ENCODE measurements around the gene FERMT2.
"Not testable (repeated sequence)": the region's sequence is repeated elsewhere in the genome, so short reads cannot be mapped to it uniquely, and the experiment has no call there.

FERMT2 gene

DNA sequence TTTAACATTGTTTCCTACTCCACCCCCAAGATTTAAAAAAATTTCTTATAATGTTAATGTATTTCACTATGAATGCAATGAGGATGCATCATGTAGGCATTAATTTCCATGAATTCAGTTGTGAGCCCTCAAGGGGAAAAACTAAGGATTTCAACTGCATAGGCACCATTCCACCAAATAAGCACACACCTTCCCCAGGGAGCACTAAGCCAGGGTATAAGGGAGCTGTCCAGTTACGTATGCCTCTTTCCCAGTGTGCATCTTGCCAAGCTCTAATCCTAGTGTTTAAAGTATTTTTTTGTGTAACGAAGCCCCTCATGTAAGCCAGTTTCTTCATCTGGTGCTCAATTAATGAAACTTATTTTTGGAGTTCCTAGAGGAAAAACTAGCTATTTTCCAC lies 6.6 kb downstream of the FERMT2 start:
- DNase-seq (ENCODE audit: low read depth), result no peak

DNA sequence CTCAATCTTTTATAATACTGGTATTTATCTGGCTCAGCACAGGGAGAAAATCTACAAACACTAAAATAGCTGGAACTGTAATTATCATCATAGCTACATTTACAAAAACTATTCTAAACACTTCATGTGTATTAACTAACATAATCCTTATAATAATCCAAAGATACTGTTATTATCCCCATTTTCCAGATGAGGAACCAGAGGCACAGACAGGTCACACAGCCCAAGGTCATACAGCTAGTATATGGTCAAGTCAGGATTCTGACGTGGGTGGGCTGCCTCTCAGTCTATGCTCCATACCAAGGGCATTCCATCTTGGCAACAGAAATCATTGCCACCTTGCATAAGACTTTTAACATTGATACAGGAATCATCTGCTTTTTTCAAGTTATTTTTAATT lies 11.4 kb downstream of the FERMT2 start:
- DNase-seq (ENCODE audit: low read depth), result no peak

DNA sequence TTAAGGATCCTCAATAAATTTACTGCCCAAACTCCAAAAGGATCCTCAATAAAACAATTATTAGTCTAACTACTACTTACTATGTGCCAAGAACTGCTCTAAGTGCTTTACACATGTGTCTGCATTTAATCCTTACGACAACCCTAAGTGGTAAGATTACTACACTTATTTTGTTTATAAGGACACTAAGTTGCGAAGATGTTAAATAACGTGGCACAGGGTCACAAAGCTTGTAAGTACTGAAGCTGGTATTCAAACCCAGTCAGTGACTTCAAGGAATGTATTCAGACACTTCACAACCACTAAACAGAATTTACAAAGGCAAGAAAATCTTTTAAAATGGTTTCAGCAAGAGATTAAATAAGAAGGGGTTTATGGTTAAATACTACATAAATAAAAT lies 13.0 kb downstream of the FERMT2 start:
- DNase-seq (ENCODE audit: low read depth), result no peak

DNA sequence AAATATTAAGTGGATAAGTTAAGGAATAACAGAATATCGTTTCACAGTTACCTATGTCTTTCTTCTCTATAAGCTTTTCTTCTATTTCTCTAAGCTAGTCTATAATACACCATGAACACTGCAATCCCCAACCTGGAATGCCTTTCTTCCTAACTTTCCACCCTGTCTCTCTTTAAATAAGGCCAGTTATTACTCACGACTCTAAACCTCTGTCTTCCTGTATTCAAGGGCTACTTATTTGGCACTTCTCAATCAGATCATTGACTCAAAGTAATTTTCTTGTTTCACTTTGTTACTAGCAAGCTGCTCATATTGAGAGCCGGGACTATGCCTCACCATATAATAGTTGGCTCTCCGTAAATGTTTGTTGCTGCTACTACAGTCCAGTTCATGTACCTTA lies 13.5 kb downstream of the FERMT2 start:
- no peak for DNase-seq (ENCODE audit: low read depth)

DNA sequence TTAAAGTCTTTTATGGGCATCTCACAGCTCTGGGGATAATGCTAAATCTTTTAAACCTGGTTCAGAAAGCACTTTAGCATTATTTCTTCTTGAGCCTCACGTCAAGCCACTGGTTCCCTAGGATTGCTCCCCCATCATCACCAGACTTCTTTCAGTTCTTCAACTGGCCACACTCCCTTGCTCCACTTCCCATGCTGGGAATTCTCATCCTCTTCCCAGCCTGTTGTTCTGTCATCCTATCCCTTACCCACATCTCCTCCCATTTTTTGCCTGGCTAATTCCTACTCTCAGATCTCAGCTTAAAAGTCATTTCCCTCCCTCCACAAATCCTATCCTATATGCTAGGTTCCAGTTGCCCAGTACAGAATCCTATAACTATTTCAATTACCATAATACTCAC lies 14.4 kb downstream of the FERMT2 start:
- DNase-seq (ENCODE audit: low read depth), result no peak

DNA sequence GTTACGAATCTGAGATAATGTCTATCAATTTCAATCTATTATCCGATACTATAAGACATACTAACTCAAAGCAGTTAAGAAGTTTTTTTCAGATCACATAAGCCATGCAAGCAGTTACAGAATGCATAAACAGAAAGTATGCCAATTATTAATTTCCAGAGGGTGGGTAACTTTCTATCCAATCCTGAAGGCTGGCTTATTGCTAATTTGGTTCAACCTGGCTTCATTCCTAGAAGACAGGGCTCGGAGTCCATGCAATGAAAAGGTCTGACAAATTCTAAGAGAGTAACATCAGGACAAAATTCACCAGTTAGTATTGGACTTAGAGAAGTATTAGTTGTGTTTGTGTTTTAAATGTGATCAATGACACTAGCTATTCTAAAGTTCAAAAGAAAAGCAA lies 15.0 kb downstream of the FERMT2 start:
- no peak for DNase-seq (ENCODE audit: low read depth)

DNA sequence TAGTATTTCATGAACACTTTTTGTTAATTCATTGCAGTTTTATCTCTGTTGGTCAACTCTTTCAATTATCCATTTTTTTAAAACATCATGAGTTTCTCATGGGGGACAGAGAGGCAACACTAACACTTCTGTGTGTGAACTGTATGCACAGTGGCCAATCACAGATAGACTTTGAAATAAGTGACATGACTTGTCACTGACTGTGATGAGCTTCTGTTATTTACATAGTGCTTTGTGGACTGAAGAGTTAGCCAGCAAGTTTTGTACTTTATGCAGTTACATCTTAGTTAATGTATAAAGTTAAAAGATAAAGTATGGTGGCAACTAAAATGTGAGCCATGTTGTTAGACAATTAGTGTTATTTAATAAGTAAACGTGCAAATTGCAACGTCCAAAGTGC lies 16.1 kb downstream of the FERMT2 start:
- no peak for DNase-seq (ENCODE audit: low read depth)

DNA sequence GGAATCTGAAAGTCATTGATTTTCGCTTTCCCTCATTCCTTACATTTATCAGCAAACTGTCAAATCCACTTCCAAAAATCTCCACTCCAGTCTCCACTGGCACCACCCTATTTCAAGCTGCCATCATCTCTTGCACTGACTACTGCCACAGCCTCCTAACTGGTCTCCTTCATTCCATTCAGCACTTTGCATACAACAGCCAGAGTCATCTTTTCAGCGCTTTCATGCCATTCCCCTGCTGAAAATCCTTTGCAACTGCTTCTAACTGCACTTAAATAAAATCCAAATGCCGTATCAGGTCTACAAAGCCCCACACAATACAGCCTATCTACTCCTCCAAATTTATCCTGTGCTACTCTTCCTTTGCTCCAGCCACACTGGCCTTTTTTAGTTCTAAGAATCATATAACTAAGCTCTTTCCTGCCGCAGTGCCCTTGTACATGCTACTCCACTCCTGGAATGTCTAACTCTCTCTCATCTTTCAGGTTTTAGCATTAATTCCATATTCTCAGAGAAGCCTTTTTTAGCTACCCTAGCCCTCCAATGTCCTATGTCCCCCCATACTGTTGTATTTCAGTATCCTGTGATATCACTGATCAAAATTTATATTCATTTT lies 21.6 kb downstream of the FERMT2 start:
- DNase-seq (ENCODE audit: low read depth), result no peak

DNA sequence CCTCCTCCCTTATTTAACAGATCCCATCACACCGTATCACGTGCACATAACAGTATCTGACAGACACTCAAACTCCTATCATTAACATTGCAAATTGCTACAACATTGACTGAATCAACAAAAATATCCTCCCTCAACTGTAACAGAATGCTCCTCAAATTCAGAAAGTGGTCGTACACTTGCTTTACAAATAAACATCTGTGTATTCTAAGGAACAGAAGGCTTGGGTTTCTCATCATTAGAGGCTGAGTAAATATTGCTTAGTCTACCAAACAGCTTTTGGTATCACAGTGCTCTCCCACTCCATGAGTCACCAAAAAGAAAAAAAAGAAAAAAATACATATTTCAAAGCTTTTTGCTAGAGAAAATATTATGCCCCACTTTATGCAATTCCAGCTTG lies 23.9 kb downstream of the FERMT2 start:
- no peak for DNase-seq (ENCODE audit: low read depth)

DNA sequence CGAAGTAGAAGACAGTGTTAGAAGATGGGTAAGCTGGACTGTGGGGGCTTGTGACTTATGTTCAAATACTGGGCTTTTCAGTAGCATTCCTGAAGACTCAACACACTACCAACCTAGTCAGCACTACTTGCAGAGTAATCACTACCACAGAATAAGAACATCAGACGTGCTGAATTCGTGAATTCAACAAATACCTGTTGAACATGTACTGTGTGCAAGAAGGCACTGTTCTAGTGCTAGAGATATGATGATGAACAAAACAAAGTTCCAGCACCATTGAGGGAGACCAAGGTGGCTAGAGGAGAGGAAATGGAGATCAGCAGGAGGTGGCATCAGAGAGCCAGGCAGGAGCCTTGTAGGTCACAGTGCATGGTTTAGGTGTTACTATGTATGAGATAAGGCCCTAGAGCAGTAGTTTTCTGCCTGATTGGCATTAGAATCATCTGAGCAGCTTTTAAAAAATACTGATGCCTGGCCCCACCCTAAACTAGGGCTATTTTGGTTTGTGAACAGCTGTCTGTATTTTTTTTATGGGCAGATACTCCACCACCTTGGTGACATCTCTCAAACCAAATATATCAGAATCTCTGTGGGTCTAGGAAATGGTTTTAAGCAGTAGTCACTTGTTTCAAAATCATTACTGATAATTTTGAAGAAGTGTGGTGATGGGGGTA lies 26.8 kb downstream of the FERMT2 start:
- DNase-seq (ENCODE audit: low read depth), result no peak

DNA sequence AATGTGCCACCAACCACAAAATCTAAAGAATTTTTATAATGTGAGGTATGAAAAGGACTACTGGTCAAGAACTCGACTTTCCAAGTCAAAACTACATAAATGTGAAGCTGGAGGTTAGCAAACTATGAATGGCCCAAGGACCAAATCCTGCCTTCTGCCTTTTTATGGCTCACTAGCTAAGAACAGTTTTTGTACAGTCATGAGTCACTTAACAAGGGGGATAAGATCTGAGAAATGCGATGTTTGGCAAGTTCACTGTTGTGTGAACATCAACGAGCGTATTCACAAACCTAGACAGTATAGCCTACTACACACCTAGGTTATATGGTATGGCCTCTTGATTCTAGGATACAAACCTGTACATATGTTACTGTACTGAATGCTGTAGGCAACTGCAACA lies 28.2 kb downstream of the FERMT2 start:
- DNase-seq (ENCODE audit: low read depth), result no peak

DNA sequence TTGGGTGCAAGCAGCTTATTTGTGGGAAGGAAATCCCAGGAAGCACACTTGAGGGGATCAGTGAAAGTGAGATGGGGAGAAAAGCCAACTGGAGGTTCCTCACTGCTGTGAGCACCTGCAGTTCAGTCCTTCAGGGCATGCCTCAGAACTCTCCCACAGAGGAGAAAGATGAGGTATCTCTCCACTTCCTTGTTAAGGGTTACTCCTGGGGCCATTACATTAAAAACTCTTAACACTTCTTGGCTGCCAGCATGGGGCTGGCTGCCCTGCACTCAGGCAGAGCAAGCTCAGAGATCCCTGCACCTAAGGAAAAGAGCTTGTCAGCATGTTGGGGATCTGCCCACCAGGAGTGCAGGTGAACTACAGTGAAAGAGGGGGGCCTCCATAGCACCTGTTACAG lies 28.8 kb downstream of the FERMT2 start:
- no peak for DNase-seq (ENCODE audit: low read depth)

DNA sequence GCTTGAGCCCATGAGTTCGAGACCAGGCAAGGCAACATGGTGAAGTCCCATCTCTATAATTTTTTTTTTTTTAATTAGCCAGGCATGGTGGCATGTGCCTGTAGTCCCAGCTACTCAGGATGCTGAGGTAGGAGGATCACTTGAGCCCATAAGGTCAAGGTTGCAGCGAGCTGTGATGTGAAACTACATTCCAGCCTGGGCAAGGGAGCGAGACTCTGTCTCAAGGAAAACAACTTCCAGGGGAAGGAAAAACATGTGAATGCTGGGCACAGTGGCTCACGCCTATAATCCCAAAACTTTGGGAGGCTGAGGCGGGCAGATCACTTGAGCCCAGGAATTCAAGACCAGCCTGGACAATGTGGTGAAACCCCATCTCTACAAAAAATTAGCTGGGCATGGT lies 30.4 kb downstream of the FERMT2 start:
- DNase-seq (ENCODE audit: low read depth), result not testable (repeated sequence)

DNA sequence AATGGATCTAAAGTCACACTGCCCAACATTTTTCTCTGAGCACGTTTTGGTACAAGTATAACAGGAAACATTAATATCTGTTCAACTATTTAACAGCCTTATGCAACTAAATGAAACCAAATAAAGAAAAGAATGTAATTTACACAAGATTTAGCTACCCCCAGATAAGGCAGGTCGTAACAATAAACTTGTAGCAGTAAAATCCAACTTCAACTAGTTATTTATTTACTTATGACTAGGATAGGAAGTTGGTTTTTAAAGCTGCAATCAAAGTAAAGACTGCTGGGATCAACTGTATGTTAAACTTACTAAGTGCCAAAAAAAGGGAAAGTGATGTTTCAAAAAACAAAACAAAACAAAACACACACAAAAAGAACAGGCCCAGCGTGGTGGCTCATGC lies 30.9 kb downstream of the FERMT2 start:
- no peak for DNase-seq (ENCODE audit: low read depth)

DNA sequence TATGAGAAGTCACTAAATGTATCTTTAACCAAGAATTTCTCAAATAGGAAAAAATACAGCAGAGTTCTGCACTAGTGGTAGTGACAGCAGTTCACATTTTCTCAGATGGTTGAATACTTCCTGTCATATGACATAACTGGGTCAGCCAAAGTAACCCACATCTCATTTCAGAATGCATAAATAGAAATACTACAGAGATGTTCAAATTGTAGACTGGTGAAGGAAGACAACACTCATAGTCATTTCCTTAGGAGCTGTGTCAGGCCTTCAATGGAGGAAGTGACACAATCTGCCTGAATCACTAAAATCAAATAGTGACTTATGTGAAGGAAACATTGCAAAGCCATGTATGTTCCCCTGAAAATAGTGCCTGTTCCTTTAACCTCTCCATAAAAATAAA lies 32.4 kb downstream of the FERMT2 start:
- DNase-seq (ENCODE audit: low read depth), result no peak

DNA sequence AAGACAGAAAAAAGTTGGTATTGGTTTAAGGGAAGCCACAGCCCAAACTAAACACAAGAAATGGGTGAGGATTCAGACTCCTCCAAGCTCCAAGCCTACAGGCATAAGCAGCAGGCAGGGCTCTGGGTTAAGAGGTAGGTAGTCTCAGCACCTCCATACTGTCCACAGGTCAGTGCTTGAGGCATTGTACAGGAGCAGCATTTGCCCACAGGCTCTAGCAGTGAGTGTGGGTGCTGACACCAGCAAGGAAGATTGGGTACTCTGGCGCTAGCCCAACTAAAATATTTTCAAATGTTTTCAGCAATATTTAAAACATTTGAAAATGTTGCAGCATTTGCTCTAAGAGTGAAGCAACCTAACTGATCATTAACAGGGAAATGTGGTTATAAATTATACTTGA lies 33.1 kb downstream of the FERMT2 start:
- no peak for DNase-seq (ENCODE audit: low read depth)

DNA sequence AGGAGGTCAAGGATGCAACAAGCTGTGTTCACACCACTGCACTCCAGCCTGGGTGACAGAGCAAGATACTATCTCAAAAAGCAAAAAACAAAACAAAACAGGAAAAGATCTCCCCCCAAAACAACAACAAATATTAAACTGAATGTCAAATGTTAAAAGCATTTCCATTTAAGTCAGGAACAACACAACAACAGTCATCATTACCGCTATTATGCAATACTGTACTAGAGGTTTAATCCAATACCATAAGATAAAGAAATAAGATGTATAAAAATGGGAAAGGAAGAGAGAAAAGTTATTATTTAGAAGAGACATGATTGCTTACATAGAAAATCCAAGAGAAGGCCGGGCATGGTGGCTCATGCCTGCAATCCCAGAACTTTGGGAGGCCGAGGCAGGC lies 36.6 kb downstream of the FERMT2 start:
- DNase-seq (ENCODE audit: low read depth), result no peak

DNA sequence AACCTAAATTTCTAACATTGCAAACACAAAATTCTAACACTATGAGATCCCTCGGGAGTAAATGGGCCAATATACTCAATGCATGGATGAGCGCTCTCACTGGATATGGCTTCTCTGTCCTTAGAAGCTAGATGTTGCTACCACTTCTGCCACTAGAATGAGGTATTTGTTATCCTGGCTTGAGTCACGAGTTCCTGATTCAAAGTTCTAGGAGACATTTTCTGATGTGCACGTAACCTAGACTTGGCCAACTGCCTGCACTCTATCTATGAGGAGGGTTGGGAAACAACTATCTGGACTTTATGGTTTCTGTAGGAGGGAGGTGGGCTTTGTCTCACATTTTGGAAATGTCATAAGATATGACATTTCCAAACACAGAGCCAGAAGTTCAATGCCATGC lies 37.6 kb downstream of the FERMT2 start:
- DNase-seq (ENCODE audit: low read depth), result no peak

DNA sequence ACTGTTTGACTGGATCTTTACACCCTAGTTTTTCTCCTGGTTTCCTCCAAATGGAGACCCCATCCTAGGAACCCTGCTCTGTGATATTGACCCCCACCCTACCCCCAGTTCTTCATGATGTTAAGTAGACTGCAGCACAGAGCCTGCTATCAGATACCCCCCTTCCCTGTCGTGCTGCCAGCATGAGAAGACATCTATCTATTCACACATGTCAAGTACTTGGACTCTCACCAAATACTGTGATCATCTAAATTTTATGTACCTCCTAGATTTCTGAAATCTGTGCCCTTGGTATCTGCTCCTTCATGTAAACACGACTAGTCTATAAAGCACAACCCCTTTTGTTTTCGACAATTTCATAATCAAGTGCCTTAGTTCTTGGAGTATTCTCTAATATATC lies 38.9 kb downstream of the FERMT2 start:
- DNase-seq (ENCODE audit: low read depth), result no peak

DNA sequence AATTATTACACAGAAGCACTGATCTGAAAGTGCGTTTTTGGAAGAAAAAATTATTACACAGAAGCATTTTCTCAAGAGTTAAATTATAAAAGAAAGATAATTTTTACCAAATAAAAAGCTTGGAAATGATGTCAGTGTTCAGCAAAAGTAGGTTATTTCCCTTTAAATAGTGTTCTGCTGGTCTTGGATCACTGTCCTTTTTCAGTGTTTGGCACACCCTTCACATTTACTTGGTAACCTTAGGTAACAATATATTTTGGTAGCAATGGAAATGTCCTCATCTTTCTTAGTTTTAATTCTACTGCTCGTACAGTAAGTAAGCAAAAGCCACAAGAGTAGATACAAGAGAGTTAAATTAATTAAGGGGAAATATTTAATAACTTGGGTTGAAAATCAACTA lies 40.3 kb downstream of the FERMT2 start:
- no peak for DNase-seq (ENCODE audit: low read depth)

DNA sequence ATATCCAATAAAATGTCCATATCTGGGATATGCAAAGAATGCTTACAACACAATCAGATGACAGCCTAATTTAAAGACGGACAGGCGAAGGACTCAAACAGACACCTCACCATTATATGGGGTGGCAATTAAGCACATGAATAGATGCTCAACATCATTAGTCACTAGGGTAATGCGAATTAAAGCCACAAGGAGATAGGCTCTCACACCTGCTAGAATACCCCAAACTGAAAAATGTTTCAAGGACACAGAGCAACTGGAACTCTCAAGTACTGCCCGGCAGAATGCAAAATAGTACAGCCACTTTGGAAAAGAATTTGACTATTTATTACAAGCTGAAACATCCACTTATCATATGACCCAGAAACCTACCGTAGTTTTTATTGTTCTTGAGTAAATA lies 42.9 kb downstream of the FERMT2 start:
- DNase-seq (ENCODE audit: low read depth), result no peak

DNA sequence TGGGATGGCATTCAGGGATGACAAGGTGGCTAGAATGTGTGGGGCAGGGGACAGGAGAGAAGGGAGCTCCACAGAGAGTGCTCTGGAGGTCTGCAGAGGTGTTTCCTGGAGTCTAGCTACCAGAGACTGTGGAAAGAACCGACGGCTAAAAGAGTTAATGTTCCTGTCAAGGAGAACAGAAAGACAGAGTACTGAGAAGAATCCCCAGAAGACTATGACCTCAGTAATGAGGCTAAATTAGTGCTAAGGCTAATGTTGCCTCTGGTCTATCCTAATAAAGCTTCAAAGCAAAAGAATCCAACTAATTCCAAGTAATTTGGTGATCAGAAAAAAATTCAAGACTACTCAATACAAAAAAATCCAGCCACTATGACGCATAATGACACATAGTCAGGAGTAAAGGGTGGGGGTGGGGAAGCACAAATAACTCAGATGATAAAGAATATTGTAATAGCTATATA lies 44.7 kb downstream of the FERMT2 start:
- DNase-seq (ENCODE audit: low read depth), result peak; percentile 57

DNA sequence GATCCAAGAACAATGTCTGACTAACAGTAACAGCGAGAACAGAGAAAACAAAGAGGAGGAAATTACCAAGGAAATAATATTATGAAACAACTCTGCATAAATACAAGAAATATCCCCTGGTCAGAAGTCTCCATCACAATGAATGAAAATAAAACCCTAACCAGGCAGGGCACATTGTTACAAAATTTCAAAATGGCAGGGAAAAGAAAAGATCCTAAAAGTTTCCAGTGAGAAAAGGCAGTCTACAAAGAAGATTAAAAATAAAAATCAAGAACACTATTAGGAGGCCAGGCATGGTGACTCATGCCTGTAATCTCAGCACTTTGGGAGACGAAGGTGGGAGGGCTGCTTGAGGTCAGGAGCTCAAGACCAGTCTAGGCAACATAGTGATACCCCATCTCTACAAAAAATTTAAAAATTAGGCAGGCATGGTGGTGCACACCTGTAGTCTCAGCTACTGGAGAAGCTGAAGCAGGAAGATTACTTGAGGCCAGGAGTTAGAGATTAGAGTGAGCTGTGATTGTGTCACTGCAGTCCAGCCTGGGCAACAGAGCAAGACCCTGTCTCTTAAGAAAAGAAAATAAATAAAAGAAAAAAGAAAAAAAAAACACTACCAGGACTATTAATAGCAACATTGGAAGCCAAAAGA lies 47.8 kb downstream of the FERMT2 start:
- no peak for DNase-seq (ENCODE audit: low read depth)

Data from fibroblast of the conjunctiva (primary cell).